ENCODE results near the gene TRUB2.
A peak's percentile ranks its signal among the peaks of the same experiment; 100 is the strongest.

Gene TRUB2, protein sequence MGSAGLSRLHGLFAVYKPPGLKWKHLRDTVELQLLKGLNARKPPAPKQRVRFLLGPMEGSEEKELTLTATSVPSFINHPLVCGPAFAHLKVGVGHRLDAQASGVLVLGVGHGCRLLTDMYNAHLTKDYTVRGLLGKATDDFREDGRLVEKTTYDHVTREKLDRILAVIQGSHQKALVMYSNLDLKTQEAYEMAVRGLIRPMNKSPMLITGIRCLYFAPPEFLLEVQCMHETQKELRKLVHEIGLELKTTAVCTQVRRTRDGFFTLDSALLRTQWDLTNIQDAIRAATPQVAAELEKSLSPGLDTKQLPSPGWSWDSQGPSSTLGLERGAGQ

GRCh38 chr9:128322404-128323211 is at the start of gene TRUB2, which contains the start of gene COQ4:
TRUB2 (minus strand) TSS chr9:128322447; CDS start chr9:128322408, 39 bp downstream.
COQ4 (plus strand) TSS chr9:128322839; CDS start chr9:128322859, 20 bp downstream.
- DNase-seq (ENCODE audit: low read depth in 1 of 2, low spot score in 1 of 2) = peak; percentile 83 to 88

DNA sequence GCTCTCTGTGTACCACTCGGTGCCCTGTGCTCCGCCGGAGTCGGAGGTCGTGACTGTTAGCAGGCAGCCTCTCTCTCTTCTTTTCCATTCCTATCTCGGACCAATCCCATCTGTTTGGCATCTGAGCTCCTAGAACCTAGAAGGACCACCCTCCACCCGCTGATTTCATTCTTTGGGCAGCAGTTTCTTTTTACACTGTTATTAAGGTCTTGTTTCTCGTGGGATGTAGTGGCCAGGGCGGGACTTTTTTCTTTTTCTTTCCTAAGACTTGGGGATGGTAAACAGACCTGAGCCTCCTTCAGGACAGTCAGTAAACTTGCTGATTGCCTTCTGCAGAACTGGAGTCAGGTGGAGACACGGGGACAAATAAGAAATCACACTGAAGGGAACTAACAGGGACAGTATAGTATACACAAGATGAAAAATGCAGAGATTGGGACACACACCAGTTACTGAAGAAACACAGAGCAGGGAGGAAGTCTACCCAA is 49.4 kb upstream of the TRUB2 start:
- no peak for DNase-seq (ENCODE audit: low read depth in 1 of 2, low spot score in 1 of 2)

DNA sequence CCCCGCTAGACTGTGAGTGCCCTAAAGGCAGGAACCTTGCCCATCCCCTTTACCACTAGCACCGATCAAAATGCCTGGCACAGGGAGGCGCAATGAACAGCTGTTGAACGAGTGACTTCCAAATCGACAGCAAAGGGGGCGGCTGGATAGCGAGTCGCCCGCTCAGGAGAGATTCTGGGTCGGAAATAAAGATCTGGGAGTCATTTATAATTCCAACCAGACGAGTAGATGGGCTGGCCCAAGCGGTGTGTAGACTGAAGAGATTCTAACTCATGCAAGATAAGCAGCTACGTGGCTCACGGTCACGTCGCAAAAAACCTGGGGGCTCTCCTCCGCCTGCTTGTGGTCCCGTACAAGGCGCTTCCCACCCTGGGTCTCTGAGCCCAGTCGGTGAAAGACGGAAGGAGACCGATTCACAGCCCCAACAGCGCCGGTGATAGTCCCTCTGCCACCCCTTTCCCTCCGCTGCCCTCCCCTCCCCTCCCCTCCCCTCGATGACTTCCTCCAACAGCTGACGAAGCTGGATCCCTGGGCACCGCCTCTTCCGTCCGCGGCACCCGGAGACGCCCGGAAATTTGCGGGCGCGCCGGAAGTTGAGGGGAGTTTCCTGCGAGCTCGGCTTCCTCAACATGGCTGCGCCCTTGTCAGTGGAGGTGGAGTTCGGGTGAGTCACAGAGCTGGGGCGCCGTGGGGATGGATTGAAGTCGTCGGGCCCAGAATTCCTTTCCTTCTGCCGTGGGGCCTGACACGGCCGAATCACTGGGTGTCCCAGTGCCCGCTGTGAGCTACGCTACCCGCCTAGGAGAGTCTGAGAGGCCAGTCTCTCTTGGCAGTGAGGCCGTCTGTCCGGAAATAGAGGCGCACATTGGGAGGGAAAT is 48.7 kb upstream of the TRUB2 start, which contains the start of gene URM1:
Gene URM1, plus strand, starts transcription at position 623 of the 878 bp plus-strand sequence. Its CDS starts 7 bp downstream, at position 630.
- DNase-seq (ENCODE audit: low read depth in 1 of 2, low spot score in 1 of 2) = peak; percentile 88 to 96

DNA sequence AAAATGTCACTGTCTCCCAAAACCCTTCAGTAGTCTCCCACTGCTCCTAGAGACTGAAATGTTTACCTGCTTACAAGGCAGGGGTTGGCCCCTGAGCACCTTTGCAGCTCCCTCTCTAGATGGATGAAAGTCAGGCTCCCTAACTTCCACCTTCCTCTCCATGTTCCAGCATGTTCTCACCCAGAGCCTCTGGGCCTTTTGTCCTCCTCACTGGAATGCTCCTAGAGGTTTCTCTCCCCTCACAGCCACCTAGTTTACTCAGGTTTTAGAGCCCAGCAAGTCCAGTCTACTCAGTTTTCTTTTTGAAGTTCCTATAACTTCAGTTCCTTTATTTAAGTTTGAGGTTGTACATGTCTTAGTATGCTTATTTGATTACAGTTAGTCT is 48.1 kb upstream of the TRUB2 start:
- DNase-seq (ENCODE audit: low read depth in 1 of 2, low spot score in 1 of 2) = no peak

DNA sequence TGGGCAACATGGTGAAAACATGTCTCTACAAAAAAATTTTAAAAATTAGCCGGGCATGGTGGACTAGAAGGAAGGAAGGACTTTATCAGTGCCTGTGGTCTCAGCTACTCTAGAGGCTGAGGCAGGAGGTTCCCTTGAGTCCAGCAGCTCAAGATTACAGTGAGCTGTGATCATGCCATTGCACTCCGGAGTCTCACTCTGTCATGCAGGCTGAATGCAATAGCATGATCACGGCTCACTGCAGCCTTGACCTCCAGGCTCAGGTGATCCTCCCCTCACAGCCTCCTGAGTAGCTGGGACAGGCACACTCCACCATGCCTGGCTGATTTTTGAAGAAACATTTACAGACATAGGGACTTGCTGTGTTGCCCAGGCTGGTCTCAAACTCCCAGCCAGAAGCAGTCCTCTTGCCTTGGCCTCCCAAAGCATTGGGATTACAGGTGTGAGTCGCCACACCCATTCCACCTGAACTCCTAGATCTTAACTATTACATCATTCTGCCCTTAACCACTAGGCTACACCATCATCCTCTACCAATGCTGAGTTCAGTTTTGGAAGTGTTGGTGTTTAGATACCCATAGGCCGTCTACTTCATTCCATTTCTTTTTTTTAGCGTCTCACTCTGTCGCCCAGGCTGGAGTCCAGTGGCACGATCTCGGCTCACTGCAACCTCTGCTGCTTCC is 46.9 kb upstream of the TRUB2 start:
- DNase-seq (ENCODE audit: low read depth in 1 of 2, low spot score in 1 of 2) = no peak

DNA sequence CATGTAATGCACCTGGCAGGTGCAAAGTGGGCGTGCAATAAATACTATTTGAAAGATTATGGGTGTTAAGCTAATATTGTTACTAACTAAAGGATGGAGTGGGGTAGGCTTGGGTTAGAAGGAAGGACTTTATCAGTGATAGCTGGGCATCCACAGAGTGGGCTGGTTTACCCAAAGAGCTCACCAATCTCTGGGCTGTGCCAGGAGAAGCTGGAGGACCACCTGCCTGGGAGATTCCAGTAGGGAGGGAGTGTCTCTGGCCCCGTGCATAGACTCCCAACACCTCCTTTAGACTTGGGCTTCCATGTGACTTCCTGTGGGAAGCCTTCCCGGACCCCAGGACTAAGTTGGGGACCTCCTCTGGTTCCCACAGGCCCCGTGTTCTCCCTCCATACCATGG is 43.3 kb upstream of the TRUB2 start:
- no peak for DNase-seq (ENCODE audit: low read depth in 1 of 2, low spot score in 1 of 2)

- DNase-seq (ENCODE audit: low read depth in 1 of 2, low spot score in 1 of 2) = no peak
Observed at GRCh38 chr9:128362774-128363173, 40.5 kb upstream of the TRUB2 start.

GRCh38 chr9:128361986-128362646 is 39.9 kb upstream of the TRUB2 start:
- peak; percentile 30 to 50 for DNase-seq (ENCODE audit: low read depth in 1 of 2, low spot score in 1 of 2)

GRCh38 chr9:128361296-128361985 is 39.2 kb upstream of the TRUB2 start:
- no peak for DNase-seq (ENCODE audit: low read depth in 1 of 2, low spot score in 1 of 2)

DNA sequence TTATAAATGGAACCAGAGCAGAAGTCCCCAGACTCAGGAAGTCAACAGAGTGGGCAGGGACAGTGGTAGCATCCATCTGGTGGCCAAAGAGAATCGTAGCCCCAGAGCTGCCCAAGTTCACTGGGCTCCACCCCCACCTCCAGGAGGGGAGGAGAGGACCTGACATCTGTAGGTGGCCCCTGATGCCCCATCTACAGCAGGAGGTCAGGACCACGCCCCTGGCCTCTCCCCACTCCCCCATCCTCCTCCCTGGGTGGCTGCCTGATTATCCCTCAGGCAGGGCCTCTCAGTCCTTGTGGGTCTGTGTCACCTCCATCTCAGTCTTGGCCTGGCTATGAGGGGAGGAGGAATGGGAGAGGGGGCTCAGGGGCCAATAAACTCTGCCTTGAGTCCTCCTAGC is 38.6 kb upstream of the TRUB2 start:
- DNase-seq (ENCODE audit: low read depth in 1 of 2, low spot score in 1 of 2) = no peak

GRCh38 chr9:128358861-128359260 is 36.6 kb upstream of the TRUB2 start:
- DNase-seq (ENCODE audit: low read depth in 1 of 2, low spot score in 1 of 2) = no peak

- no peak for DNase-seq (ENCODE audit: low read depth in 1 of 2, low spot score in 1 of 2)
Observed at GRCh38 chr9:128358090-128358489, 35.8 kb upstream of the TRUB2 start.

DNA sequence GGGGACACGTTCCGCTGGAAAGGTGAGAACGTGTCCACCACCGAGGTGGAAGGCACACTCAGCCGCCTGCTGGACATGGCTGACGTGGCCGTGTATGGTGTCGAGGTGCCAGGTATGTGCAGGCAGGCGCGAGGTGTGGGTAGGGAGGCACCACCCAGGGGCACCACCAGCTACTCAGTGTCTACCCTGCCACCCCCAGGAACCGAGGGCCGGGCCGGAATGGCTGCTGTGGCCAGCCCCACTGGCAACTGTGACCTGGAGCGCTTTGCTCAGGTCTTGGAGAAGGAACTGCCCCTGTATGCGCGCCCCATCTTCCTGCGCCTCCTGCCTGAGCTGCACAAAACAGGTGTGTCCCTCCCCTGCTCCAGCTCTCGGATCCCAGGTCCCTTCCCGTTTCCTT is 33.2 kb upstream of the TRUB2 start:
- no peak for DNase-seq (ENCODE audit: low read depth in 1 of 2, low spot score in 1 of 2)

DNA sequence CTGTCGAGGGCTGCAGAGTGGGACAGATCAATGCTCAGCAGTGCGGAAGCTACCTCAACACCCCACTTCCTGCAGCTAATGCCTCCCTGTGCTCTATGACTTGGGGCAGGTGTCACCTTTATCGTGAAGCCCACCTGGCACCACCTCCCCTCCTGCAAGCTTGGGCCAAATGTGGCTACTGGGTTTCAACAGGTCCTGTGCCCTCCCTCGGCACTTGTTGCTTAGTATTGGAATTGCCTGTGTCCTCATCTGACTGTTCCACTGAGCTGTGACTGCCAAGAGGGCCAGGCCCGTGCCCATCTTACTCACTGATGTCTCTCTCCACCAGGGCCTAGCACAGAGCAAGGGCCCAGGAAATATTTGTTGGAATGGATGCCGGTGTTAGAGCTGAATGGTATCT is 27.5 kb upstream of the TRUB2 start:
- no peak for DNase-seq (ENCODE audit: low read depth in 1 of 2, low spot score in 1 of 2)

DNA sequence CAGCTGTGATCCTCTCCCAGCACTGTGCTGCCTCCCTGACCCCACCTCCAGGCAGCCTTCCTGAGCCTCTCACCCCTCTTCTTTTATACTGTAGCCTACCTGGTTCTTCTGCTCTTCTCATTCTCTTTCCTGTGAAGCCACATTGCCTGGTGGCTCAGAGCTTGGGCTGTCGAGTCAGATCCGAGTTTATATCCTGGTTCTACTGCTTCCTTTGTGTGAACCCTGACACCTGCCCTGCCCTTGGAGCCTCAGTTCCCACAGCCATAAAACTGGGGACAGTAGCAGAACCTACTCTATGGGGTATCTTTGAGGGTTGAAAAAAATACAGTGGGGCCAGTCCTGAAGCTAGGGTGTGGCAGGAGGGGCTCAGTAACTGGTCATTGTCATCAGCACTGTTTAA is 26.9 kb upstream of the TRUB2 start:
- no peak for DNase-seq (ENCODE audit: low read depth in 1 of 2, low spot score in 1 of 2)

DNA sequence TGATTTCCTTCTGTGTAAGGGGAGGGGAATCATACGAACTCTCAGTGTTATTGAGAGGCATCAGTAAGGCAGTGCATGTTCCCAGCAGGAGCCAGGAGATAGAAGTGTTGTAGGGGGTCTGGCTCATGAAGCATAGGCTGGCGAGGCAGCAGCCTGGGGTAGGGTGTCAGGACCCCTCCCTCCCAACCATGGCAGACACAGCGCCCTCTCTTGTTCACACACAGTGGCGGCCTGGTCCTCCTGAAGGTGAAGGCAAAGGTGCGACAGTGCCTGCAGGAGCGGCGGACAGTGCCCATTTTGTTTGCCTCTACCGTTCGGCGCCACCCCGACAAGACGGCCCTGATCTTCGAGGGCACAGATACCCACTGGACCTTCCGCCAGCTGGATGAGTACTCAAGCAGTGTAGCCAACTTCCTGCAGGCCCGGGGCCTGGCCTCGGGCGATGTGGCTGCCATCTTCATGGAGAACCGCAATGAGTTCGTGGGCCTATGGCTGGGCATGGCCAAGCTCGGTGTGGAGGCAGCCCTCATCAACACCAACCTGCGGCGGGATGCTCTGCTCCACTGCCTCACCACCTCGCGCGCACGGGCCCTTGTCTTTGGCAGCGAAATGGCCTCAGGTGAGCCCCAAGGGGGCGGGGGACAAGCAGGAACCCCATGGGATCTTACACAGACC is 22.8 kb upstream of the TRUB2 start:
- no peak for DNase-seq (ENCODE audit: low read depth in 1 of 2, low spot score in 1 of 2)

- DNase-seq (ENCODE audit: low read depth in 1 of 2, low spot score in 1 of 2) = no peak
Observed at GRCh38 chr9:128343855-128344254, 21.6 kb upstream of the TRUB2 start.

DNA sequence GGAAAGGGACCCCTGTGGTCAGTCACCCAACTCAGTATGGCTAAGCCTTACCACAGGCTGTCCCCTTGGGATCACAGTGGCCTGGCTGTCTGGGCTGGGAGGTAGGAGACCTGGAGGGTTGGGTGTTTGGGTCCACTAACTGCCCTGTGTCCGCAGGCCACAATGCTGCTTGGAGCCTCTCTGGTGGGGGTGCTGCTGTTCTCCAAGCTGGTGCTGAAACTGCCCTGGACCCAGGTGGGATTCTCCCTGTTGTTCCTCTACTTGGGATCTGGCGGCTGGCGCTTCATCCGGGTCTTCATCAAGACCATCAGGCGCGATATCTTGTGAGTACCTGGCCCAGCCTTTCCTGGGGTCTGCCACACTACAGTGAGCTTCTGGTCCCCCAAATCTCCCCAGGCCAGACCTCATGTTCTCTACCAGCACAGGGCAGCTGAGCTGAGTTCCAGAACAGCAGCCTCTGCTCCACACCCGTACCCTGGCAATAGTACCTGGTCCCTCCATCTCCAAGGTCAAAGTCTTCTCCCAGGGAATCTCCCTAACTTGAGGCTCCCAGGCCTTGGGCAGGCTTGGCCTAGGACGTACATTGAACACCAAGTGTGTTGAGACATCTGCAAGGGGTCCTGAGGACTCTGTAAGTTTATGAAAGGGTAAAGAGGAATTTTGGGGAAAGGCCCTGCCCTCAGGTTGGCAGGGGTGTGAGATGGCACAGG is 20.9 kb upstream of the TRUB2 start:
- DNase-seq (ENCODE audit: low read depth in 1 of 2, low spot score in 1 of 2) = no peak

Data from activated T-helper 1 cell treated with anti-CD3 and anti-CD28 coated beads, Interleukin-2, amount 50 U/mL, for 16 hours (primary cell).